Sigmoid colon (tissue), 4 donors: ENCODE measurements around the gene RRAD.

Experiments used
- POLR2A ChIP-seq, 2 donors: fragments of 450-650 bp; IDR thresholded peaks; one replicate each; pipeline ENCODE4 v1.6.1; 2016; ENCODE audit warnings: antibody characterized with exemption in 2 of 2, mild to moderate bottlenecking in 2 of 2, moderate library complexity in 2 of 2
- POLR2AphosphoS5 ChIP-seq, 4 donors: sonication (generic); formaldehyde crosslinking; IDR thresholded peaks; one replicate each; pipeline ENCODE4 v1.6.1; 2017; ENCODE audit warnings: antibody characterized with exemption in 4 of 4
- TF ChIP-seq, protein P1 (sequence below), 4 experiments: fragments of 450-650 bp in 3 of 4; fragments of 200-600 bp in 1 of 4; IDR thresholded peaks; one replicate each; pipeline ENCODE4 v1.5.1; 2016 to 2019; ENCODE audit warnings: antibody characterized with exemption in 4 of 4, mild to moderate bottlenecking in 3 of 4, moderate library complexity in 2 of 4

DNA sequence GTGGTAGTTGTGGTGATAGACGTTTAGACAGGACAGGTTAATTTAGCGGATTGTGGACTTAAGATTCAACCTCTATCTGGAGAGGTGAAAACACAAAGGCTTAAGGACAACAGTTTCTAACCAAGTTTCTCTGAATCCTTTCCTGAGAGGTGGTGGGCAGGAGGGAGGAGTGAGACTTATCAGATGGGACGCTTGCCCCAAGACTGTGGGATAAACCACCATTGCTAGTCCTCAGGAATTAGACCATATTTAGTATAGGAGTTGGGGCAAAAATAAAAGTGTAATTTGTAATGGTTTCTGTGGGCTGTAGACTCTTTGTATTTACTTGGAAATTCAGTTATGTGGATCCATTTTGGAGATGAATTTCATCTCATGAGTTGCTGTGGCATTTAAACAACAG is 38.4 kb downstream of the RRAD start:
- TF ChIP-seq POLR2AphosphoS5 (IDR thresholded peaks at IDR 0.05) (no peak), POLR2A (IDR thresholded peaks at IDR 0.05) (no peak)
- TF ChIP-seq, protein P1, sequence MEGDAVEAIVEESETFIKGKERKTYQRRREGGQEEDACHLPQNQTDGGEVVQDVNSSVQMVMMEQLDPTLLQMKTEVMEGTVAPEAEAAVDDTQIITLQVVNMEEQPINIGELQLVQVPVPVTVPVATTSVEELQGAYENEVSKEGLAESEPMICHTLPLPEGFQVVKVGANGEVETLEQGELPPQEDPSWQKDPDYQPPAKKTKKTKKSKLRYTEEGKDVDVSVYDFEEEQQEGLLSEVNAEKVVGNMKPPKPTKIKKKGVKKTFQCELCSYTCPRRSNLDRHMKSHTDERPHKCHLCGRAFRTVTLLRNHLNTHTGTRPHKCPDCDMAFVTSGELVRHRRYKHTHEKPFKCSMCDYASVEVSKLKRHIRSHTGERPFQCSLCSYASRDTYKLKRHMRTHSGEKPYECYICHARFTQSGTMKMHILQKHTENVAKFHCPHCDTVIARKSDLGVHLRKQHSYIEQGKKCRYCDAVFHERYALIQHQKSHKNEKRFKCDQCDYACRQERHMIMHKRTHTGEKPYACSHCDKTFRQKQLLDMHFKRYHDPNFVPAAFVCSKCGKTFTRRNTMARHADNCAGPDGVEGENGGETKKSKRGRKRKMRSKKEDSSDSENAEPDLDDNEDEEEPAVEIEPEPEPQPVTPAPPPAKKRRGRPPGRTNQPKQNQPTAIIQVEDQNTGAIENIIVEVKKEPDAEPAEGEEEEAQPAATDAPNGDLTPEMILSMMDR (IDR thresholded peaks at IDR 0.05): no peak
